GM10266 (cell line): Measurements from ENCODE around the gene TSPAN15.

Source experiments
- DNase-seq: peaks from one replicate; pipeline ENCODE4 v3.0.0; 2012; ENCODE audit errors: extremely low spot score
- CTCF ChIP-seq: IDR thresholded peaks from 2 replicates; pipeline ENCODE4 v1.5.1; 2012; ENCODE audit warnings: mild to moderate bottlenecking, low read depth; ENCODE audit not compliant: control insufficient read depth, insufficient read depth; ENCODE audit errors: missing control alignments

Gene TSPAN15

GRCh38 chr10:69470463-69471384, 19.5 kb downstream of the TSPAN15 start:
- no peak for TF ChIP-seq CTCF

DNA sequence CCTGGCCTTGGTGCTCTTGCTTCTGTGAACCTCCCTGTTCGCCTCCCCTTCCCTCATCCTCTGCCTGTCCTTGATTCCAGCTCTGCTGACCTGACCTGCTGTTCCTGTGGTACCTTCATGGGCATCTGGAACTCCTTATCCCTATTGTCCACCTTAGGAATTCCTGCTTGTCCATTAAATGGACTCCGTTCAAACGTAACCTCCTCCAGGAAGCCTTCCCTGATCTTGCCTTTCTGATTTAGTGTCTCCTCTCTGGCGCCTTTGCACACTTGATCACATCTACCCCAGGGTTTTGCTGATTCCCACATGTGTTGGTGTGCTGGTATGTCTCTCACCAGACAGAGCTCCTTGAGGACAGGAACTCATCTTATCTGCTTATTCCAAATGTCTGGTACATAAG, 20.9 kb downstream of the TSPAN15 start:
- no peak for DNase-seq
- no peak for TF ChIP-seq CTCF

More at GRCh38 chr10:69470463-69471384, 19.5 kb downstream of the TSPAN15 start:
- DNase-seq = no peak

GRCh38 chr10:69472544-69472943, 21.3 kb downstream of the TSPAN15 start:
- no peak for TF ChIP-seq CTCF
- no peak for DNase-seq

DNA sequence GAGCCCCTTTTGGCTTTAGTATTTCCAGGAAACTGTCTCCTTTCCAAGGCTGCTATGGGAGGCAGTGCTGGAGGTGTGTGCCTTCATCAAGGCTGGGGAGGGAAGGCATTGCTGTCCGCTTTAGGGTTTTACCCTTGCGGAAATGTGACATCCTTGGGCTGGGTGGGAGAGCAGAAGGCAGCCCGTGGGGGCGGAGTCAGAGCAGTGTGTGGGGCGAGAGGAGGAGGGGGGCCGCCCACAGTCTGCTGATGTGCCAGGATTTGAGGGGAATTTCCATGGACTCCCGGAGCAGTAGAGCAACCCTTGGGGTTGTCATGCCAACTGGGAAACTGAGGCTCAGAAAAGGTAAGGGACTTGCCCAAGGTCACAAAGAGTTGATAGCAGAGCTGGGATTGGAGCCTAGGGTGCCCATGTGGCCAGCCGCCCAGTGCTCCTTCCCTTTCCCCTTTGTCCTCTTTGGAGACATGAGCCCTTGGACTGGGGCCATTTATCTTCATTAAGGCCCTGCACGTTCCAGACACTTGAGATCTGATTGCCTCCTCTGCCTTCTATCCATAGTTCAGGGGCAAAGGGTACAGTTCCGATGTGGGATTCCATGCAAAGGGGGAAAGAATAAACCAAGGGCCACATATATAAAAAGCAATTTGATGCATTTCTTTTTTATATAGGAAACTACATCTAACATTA, 22.2 kb downstream of the TSPAN15 start:
- no peak for DNase-seq
- TF ChIP-seq CTCF = no peak

GRCh38 chr10:69474742-69475432, 23.6 kb downstream of the TSPAN15 start:
- DNase-seq = no peak
- no peak for TF ChIP-seq CTCF

DNA sequence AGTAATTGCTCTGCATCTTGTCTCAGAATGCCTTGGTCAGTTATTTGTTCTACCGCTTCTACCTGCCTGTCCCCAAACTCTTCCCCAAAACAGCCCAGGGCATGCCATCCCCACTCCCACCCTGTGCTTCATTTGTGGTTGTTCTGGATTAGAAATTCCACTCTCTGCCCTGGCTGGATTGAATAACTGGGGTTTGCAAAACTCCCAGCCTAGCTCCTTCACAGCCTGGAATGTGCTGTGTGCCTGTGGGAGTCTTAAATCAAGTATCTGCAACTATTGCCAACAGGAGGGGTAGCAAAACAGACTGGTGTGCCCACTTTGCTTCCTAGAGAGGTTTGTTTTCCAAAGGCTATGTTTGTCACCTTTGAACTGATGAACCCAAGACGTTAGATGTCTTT, 24.2 kb downstream of the TSPAN15 start:
- DNase-seq = no peak
- no peak for TF ChIP-seq CTCF
